ENCODE results near the gene UBE3C.

Gene UBE3C

DNA sequence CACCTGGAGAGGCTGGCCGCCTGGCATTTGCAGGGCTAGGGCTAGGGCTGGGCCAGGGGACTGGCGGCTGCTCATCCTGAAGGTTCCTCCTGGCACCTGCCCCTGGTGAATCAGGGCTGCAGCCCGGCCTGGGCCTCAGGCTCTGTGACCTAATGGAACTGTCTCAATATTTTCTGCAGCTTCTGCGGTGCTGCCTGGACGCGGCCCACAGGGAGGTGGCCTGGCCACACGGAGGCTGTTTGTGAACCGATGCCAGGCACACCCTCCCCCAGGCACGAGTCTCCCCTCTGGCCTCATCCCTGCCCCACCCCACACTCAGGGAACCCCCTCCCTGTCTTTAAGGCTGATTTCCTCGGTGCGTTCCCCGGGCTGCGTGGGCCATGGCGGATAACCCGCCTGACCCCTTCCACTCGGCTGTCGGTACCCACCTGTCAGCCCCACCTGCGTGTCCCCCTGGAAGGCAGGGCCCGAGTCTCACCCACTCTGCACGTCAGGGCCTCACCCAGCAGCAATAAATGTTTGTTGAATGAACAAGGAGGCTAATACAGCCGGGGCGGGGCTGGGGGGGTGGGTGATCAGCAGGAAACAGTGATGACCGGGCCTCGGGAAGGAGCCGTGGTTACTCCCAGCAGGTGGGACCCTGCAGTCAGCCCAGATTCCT is 143.5 kb downstream of the UBE3C start:
- in situ Hi-C loops (cut with MboI; ENCODE audit: low sequenced_read_pairs) = no loop called here

DNA sequence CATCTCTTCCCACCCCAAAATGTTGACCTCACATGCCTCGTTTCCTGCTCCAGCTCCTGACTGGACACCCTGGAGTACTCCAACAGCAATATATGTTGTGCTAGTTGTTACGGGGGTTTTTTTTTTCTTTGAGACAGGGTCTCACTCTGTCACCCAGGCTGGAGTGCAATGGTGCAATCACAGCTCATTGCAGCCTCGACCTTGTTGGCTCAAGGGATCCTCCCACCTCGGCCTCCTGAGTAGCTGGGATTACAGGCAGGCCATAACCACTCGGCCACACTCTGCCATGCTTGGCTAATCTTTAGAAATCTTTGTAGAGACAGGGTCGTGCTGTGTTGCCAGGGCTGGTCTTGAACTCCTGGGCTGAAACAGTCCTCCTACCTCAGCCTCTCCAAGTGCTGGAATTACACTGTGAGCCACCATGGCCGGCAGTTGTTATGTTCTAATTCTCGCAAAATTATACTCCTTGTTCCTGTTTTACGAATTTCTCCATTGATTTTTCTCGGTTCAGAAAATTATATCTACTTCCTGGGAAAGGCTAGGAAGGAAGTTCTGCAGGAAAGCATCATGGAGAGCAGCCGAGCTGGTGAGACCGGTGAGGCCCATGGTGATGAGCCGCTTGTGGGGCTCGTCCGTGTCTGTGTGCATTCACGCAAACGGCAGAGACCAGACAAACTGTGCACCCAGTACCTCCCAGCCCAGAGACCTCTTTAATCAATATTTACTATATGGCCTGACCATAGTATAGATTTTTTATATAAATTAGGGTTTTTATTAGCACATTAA is 145.7 kb downstream of the UBE3C start:
- in situ Hi-C loops (cut with MboI; ENCODE audit: low sequenced_read_pairs) = no loop called here

GRCh38 chr7:157291404-157292080 is 152.8 kb downstream of the UBE3C start:
- in situ Hi-C loops (cut with MboI; ENCODE audit: low sequenced_read_pairs) = no loop called here

GRCh38 chr7:157292258-157292657 is 153.5 kb downstream of the UBE3C start:
- in situ Hi-C loops (cut with MboI; ENCODE audit: low sequenced_read_pairs) = no loop called here

- in situ Hi-C loops (cut with MboI; ENCODE audit: low sequenced_read_pairs) = no loop called here
These were observed 154.2 kb downstream of the UBE3C start for GRCh38 chr7:157292770-157293412.

DNA sequence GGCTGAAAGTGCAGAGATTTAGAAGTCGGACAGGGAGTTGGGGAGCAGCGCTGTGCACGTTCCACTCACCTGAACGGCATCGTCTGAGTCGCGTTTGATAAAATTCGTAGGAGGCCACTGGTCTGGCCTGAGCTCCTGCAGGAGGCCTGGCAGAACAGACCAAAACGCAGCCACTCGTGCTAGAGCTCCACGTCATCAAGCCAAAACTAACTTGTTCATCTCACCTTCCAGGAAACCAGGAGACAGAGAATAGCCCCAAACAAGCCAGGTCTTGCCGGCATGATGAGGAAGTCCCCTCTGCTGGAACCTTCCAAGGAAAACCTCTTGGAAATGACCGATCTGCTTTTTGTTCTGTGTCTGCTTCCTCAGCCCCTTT is 154.7 kb downstream of the UBE3C start:
- in situ Hi-C loops (cut with MboI; ENCODE audit: low sequenced_read_pairs) = no loop called here

DNA sequence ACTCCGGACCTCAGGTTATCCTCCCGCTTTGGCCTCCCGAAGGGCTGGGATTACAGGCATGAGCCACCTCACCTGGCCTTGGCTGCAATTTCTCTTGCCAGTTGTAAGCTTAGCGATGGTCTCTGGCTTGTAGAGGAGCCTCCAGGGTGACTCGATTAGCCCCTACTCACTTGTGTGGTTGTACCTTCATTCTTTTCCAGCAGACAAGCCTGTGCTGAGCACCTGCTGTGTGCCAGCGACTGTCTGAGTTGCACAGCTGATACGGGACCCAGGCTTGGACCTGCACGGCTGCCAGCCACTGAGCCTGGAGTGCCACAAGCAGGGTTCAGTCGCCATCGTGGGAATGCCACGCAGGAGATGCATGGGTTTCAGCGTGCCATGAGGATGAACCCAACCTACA is 156.0 kb downstream of the UBE3C start:
- in situ Hi-C loops (cut with MboI; ENCODE audit: low sequenced_read_pairs) = no loop called here

DNA sequence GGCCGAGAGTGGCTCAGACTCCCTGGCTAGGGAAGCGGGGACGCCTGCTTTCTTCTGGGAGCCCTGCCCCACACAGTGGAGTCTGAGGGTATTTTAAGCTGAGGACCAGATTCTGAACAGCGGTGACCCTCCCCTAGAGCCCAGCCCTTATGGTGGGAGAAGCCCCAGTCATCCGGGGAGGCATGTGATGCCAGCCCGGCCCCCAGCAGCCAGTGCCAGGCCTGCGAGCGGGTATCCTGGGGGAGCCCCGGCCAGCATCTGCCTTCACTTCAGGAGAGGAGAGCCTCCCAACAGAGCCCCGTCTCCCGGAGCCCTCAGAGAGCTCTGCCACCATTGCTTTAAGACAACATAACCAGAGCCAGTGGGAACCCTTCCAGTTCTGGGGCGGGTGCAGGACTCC is 156.6 kb downstream of the UBE3C start:
- in situ Hi-C loops (cut with MboI; ENCODE audit: low sequenced_read_pairs) = no loop called here

DNA sequence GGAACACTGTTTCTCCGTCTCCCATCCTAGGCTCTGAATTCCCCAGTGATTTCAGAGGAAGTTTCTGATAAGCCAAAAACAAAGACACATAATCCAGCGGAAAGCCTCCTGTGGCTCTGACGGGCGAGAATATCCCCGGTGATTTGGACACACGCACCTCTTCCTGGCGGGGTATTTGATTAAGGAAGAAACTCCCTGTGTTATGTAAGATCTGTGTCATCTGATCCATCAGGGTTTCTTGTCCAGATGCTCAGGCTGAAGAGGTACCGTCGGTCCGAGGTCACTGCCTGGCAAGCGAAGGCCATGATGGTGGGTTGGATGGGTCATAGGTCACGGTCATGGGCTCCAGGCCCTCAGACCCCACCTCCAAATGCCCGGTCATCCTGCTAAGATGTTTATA is 158.5 kb downstream of the UBE3C start:
- in situ Hi-C loops (cut with MboI; ENCODE audit: low sequenced_read_pairs) = no loop called here

GRCh38 chr7:157299317-157299612 is 160.5 kb downstream of the UBE3C start:
- in situ Hi-C loops (cut with MboI; ENCODE audit: low sequenced_read_pairs) = no loop called here

GRCh38 chr7:157299613-157300368 is 161.1 kb downstream of the UBE3C start:
- in situ Hi-C loops (cut with MboI; ENCODE audit: low sequenced_read_pairs) = no loop called here

GRCh38 chr7:157300369-157300825 is 161.7 kb downstream of the UBE3C start:
- in situ Hi-C loops (cut with MboI; ENCODE audit: low sequenced_read_pairs) = no loop called here

DNA sequence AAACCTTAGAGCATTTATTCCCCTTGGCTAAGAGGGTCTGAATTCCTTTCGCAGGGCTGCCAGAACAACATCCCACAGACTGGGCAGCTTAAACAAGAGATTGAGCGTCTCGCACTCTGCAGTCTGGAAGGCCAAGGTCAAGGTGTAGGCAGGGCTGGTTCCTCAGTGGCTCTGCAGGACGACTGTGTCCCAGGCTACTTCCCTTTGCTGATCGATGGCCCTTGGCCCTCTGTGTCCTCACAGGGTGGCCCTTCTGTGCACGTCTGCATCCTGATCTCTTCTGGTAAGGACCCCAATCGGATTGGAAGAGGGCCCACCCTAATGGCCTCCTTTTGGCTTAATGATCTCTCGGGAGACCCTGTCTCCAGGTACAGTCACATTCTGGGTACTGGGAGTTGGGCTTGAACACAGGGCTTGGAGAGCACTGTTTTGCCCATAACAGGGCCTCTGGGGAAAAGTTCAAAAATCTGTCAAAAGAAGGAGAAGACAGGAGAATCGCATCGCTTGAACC is 162.9 kb downstream of the UBE3C start:
- in situ Hi-C loops (cut with MboI; ENCODE audit: low sequenced_read_pairs) = no loop called here

DNA sequence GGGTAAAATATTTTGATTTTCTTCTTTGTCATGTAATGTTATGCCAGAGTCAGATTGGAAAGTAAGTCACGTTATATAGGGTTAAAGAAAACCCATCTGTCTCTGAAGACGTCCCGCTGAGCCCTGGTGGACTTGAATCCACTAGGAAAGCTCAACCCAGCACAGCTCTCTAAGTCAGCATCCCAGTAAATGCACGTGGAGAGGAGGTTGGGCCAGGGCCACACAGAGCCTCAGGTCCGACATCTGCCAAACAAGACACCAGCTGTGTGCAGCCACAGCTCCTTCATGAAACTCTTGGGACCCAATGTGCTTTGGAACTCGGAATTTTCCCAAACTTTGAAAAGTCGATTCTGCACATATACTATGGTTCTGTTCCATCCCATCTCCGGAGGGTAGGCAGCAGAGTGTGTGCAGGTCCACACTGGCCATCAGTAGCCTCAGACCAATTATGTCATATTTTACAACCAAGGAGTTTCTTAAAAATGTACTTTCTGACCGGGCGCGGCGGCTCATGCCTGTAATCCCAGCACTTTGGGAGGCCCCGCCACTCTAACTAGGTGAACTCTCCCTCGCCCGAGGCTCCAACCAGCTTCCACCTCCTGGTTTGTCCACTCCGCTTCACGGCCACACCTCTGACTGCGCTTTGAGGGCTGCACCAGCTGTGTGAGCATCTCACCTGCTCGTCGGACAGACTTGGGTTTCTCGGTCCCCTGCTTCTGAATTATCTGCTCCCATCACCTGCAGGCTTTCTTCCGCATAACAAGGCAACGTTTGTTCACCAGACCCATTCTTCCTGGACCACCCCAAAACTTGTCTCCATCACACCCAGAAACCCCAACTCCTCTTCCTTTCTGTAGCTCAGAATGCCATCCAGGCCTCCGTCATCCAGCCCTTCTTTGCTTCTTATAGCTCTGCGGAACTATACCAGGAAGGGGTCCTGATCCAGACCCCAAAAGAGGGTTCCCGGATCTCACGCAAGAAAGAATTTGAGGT is 168.4 kb downstream of the UBE3C start:
- in situ Hi-C loops (cut with MboI; ENCODE audit: low sequenced_read_pairs) = no loop called here

- in situ Hi-C loops (cut with MboI; ENCODE audit: low sequenced_read_pairs) = no loop called here
These were observed 171.4 kb downstream of the UBE3C start for GRCh38 chr7:157309988-157310668.

DNA sequence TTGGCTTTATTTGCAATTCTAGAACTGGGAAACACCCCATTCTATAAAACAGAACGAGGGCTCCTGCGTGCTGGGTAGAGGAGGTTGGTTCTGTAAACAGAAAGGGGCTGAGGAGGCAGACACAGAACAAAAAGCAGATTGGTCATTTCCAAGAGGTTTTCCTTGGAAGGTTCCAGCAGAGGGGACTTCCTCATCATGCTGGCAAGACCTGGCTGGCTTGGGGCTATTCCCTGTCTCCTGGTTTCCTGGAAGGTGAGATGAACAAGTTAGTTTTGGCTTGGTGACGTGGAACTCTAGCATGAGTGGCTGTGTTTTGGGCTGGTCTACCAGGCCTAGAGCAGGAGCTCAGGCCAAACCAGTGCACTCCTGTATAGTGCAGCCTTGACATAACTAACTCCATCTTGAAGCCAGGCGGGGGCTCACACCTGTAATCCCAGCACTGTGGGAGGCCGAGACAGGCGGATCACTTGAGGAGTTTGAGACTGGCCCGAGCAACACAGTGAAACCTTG is 172.0 kb downstream of the UBE3C start:
- in situ Hi-C loops (cut with MboI; ENCODE audit: low sequenced_read_pairs) = no loop called here

GRCh38 chr7:157312941-157313340 is 174.2 kb downstream of the UBE3C start:
- in situ Hi-C loops (cut with MboI; ENCODE audit: low sequenced_read_pairs) = no loop called here

- in situ Hi-C loops (cut with MboI; ENCODE audit: low sequenced_read_pairs) = no loop called here
These were observed 174.9 kb downstream of the UBE3C start for GRCh38 chr7:157313645-157314044.
